Peyer's patch (tissue), 4 donors: Measurements from ENCODE around the gene TFIP11. TPM values are rescaled to one million over a fixed set of nuclear protein-coding genes. Genes with fewer than 3 reads are reported as not detected.

ENCODE experiments used
- DNase-seq, 3 donors: peaks; one replicate each; pipeline ENCODE4 v3.0.0-alpha.2; 2017 to 2019
- H3K27ac ChIP-seq, 4 donors: fragments of 200-600 bp; sonication (generic); one replicate each; pipeline ENCODE4 v1.5.1; 2016 to 2019
- H3K27me3 ChIP-seq, 2 donors: fragments of 200-600 bp; sonication (generic); one replicate each; pipeline ENCODE4 v1.5.1; 2019
- H3K36me3 ChIP-seq, 3 donors: fragments of 200-600 bp; sonication (generic); one replicate each; pipeline ENCODE4 v1.5.1; 2016 to 2019
- H3K4me1 ChIP-seq, 4 donors: fragments of 200-600 bp; sonication (generic); one replicate each; pipeline ENCODE4 v1.5.1; 2016 to 2019
- H3K4me3 ChIP-seq, 4 donors: fragments of 200-600 bp; sonication (generic); 1 replicate in 3 of 4; 2 replicates in 1 of 4; pipeline ENCODE4 v1.5.1; 2016 to 2019; ENCODE audit warnings: mild to moderate bottlenecking in 1 of 4
- H3K9me3 ChIP-seq, 4 donors: fragments of 200-600 bp; sonication (generic); one replicate each; pipeline ENCODE4 v1.5.1; 2016 to 2019; ENCODE audit warnings: mild to moderate bottlenecking in 1 of 4
- CTCF ChIP-seq, 6 experiments: fragments of 450-650 bp in 4 of 6; fragments of 200-600 bp in 2 of 6; sonication (generic) in 1 of 6; IDR thresholded peaks; one replicate each; pipeline ENCODE4 v1.5.1; 2017 to 2019; ENCODE audit warnings: antibody characterized with exemption in 6 of 6, mild to moderate bottlenecking in 3 of 6, moderate library complexity in 1 of 6
- POLR2A ChIP-seq, 2 donors: fragments of 450-650 bp; IDR thresholded peaks; one replicate each; pipeline ENCODE4 v1.5.1; 2017; ENCODE audit warnings: antibody characterized with exemption in 2 of 2, mild to moderate bottlenecking in 2 of 2, moderate library complexity in 2 of 2
- total RNA-seq, 4 donors: library from RNA; depleted of rRNA; stranded (reverse); fragments of >200 nt; gene quantifications; one replicate each; pipeline ENCODE4 v1.1.0, GENCODE V29; 2016

Gene TFIP11
- total RNA-seq, 4 donors from 2014 or later = 24.0 to 46.2 (median 30.8) TPM

GRCh38 chr22:26479043-26479791 is 33.1 kb downstream of the TFIP11 start:
- Histone ChIP-seq H3K27ac (peak overlapping the region; percentile 2 to 52 (median 20)), H3K27me3 (no peaks in the 10 kb centered on the region), H3K4me1 (peaks cover 0 to 45% (median 16%) of the 10 kb centered on the region in 4 donors), H3K4me3 (peak overlapping the region; percentile 5 to 29 (median 26)), H3K9me3 (no peaks in the 10 kb centered on the region), H3K36me3 (peaks cover 0 to 34% (median 0%) of the 10 kb centered on the region in 3 donors)
- DNase-seq = no peak
- TF ChIP-seq CTCF (IDR thresholded peaks at IDR 0.05) = peak in 2 of 6 experiments; percentile 6 to 12
- no peak for TF ChIP-seq POLR2A (IDR thresholded peaks at IDR 0.05)

GRCh38 chr22:26477341-26477731 is 34.9 kb downstream of the TFIP11 start:
- no peak overlapping the region for H3K27ac ChIP-seq
- no peak for DNase-seq
- no peak for TF ChIP-seq CTCF (IDR thresholded peaks at IDR 0.05)
- no peak for TF ChIP-seq POLR2A (IDR thresholded peaks at IDR 0.05)
- no peak overlapping the region for H3K4me3 ChIP-seq
- peaks cover 0 to 53% (median 3%) of the 10 kb centered on the region in 3 donors for H3K36me3 ChIP-seq
- H3K27me3 ChIP-seq = no peaks in the 10 kb centered on the region
- no peaks in the 10 kb centered on the region for H3K9me3 ChIP-seq
- peaks cover 0 to 34% (median 9%) of the 10 kb centered on the region in 4 donors for H3K4me1 ChIP-seq

- H3K36me3 ChIP-seq = peaks cover 0 to 58% (median 3%) of the 10 kb centered on the region in 3 donors
- TF ChIP-seq CTCF (IDR thresholded peaks at IDR 0.05) = no peak
- TF ChIP-seq POLR2A (IDR thresholded peaks at IDR 0.05) = no peak
- no peak for DNase-seq
- no peak overlapping the region for H3K4me3 ChIP-seq
- H3K27ac ChIP-seq = no peak overlapping the region
- H3K27me3 ChIP-seq = no peaks in the 10 kb centered on the region
- H3K4me1 ChIP-seq = peaks cover 0 to 30% (median 7%) of the 10 kb centered on the region in 4 donors
- H3K9me3 ChIP-seq = no peaks in the 10 kb centered on the region
Measured at GRCh38 chr22:26476705-26477340, 35.5 kb downstream of the TFIP11 start.

GRCh38 chr22:26474682-26475081 is 37.6 kb downstream of the TFIP11 start:
- peaks cover 0 to 79% (median 3%) of the 10 kb centered on the region in 3 donors for H3K36me3 ChIP-seq
- H3K27ac ChIP-seq = no peak overlapping the region
- H3K27me3 ChIP-seq = no peaks in the 10 kb centered on the region
- H3K4me3 ChIP-seq = no peak overlapping the region
- H3K9me3 ChIP-seq = no peaks in the 10 kb centered on the region
- TF ChIP-seq POLR2A (IDR thresholded peaks at IDR 0.05) (no peak), CTCF (IDR thresholded peaks at IDR 0.05) (no peak)
- H3K4me1 ChIP-seq = peaks cover 0 to 9% (median 2%) of the 10 kb centered on the region in 4 donors
- DNase-seq = no peak

- H3K4me3 ChIP-seq = no peak overlapping the region
- H3K27me3 ChIP-seq = no peaks in the 10 kb centered on the region
- no peaks in the 10 kb centered on the region for H3K4me1 ChIP-seq
- H3K36me3 ChIP-seq = peaks cover 0 to 94% (median 3%) of the 10 kb centered on the region in 3 donors
- DNase-seq = no peak
- H3K9me3 ChIP-seq = no peaks in the 10 kb centered on the region
- no peak for TF ChIP-seq CTCF (IDR thresholded peaks at IDR 0.05)
- TF ChIP-seq POLR2A (IDR thresholded peaks at IDR 0.05) = no peak
- H3K27ac ChIP-seq = no peak overlapping the region
Measured at GRCh38 chr22:26471522-26471921, 40.8 kb downstream of the TFIP11 start.
